ENCODE data around the gene ABCG1.

ABCG1 gene

GRCh38 chr21:42304556-42305454 lies 85.9 kb downstream of the ABCG1 start:
- in situ Hi-C loops (cut with MboI; ENCODE audit: low sequenced_read_pairs, unreplicated experiment), result no loop called here
- no peak for DNase-seq (ENCODE audit: low spot score)

GRCh38 chr21:42305707-42306147 lies 86.8 kb downstream of the ABCG1 start:
- in situ Hi-C loops (cut with MboI; ENCODE audit: low sequenced_read_pairs, unreplicated experiment), result no loop called here
- DNase-seq (ENCODE audit: low spot score), result no peak
- no peak for TF ChIP-seq CTCF (IDR thresholded peaks at IDR 0.05; ENCODE audit: borderline replicate concordance, control extremely low read depth, extremely low read depth, insufficient read depth, missing control alignments)

More at GRCh38 chr21:42304556-42305454, 85.9 kb downstream of the ABCG1 start:
- no peak for TF ChIP-seq CTCF (IDR thresholded peaks at IDR 0.05; ENCODE audit: borderline replicate concordance, control extremely low read depth, extremely low read depth, insufficient read depth, missing control alignments)

GRCh38 chr21:42306366-42307035 lies 87.6 kb downstream of the ABCG1 start:
- no peak for DNase-seq (ENCODE audit: low spot score)

GRCh38 chr21:42307106-42307505 lies 88.2 kb downstream of the ABCG1 start:
- in situ Hi-C loops (cut with MboI; ENCODE audit: low sequenced_read_pairs, unreplicated experiment), result no loop called here
- TF ChIP-seq CTCF (IDR thresholded peaks at IDR 0.05; ENCODE audit: borderline replicate concordance, control extremely low read depth, extremely low read depth, insufficient read depth, missing control alignments), result no peak
- DNase-seq (ENCODE audit: low spot score), result no peak

More at GRCh38 chr21:42306366-42307035, 87.6 kb downstream of the ABCG1 start:
- in situ Hi-C loops (cut with MboI; ENCODE audit: low sequenced_read_pairs, unreplicated experiment), result no loop called here
- no peak for TF ChIP-seq CTCF (IDR thresholded peaks at IDR 0.05; ENCODE audit: borderline replicate concordance, control extremely low read depth, extremely low read depth, insufficient read depth, missing control alignments)

GRCh38 chr21:42308161-42308913 lies 89.4 kb downstream of the ABCG1 start:
- TF ChIP-seq CTCF (IDR thresholded peaks at IDR 0.05; ENCODE audit: borderline replicate concordance, control extremely low read depth, extremely low read depth, insufficient read depth, missing control alignments), result no peak
- in situ Hi-C loops (cut with MboI; ENCODE audit: low sequenced_read_pairs, unreplicated experiment), result no loop called here
- DNase-seq (ENCODE audit: low spot score), result no peak

Measured in GM13976 (cell line).